ENCODE results near the gene SFT2D1. TPM values are rescaled to one million over a fixed set of nuclear protein-coding genes. Genes with fewer than 3 reads are reported as not detected.

SFT2D1 gene
- polyA plus RNA-seq, 3 donors = 48.1 to 166 (median 140) TPM

DNA sequence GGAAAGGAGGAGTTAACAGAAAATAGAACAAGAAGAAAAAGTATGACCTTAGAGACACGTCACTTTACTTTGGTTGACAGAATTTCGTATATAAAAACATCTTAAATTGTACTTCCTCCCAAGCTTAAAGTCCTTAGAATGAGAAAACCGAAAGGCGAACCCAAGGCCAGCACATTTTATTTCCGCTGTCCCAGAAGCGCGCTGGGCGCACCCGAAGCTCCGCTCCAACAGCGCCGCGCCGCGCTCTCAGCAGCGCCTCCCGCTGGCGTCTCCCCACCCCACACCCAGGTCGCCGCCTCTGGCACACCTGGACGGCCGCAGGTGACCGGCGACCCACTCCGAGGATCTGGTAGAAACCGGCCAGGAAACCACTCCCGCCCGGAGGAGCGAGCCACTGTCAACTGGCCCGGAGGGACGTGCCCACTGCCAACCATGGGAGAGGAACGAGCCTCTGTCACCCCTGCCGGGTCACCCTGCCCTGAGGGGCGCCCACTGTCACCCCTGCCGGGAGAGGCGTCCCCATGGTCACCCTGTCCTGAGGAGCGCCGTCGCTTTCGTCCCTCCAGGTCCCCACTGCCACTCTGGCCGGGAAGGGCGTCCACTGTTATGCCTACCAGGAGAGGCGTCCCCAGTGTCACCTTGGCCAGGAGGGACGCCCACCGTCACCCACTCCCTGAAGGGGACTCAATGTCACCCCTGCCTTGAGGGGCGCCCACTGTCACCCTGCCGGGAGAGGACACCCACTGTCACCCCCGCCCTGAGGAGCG is 39.6 kb upstream of the SFT2D1 start:
- Histone ChIP-seq H3K4me1 (ENCODE audit: control insufficient read depth in 1 of 2, insufficient read depth in 2 of 2, low read length in 2 of 2) (peaks cover 14 to 25% of the 10 kb centered on the region in 2 donors), H2AFZ (ENCODE audit: insufficient read depth, low read depth, low read length, poor library complexity, severe bottlenecking) (peak overlapping the region; percentile 89), H3K27me3 (ENCODE audit: control insufficient read depth in 2 of 2, insufficient read depth in 2 of 2, low read length in 2 of 2) (no peaks in the 10 kb centered on the region), H3K9ac (ENCODE audit: insufficient read depth, low read length, poor library complexity, severe bottlenecking) (peak overlapping the region; percentile 82), H3K4me2 (replicated peaks; ENCODE audit: extremely low read depth, low read length, poor library complexity, severe bottlenecking) (peak overlapping the region; percentile 100), H3K9me3 (replicated peaks in 1 of 2; ENCODE audit: control insufficient read depth in 1 of 2, insufficient read depth in 1 of 2, low read length in 2 of 2) (no peaks in the 10 kb centered on the region), H3K4me3 (replicated peaks in 1 of 3; ENCODE audit: low read depth in 2 of 3, low read length in 3 of 3) (peak overlapping the region; percentile 58 to 97 (median 89)), H4K20me1 (ENCODE audit: insufficient read depth, low read length) (peaks cover 10% of the 10 kb centered on the region), H3K79me2 (ENCODE audit: insufficient read depth, low read length) (peaks cover 48% of the 10 kb centered on the region), H3K27ac (ENCODE audit: low read depth in 1 of 2, low read length in 2 of 2) (peak overlapping the region; percentile 80 to 86), H3K36me3 (replicated peaks in 1 of 2; ENCODE audit: control insufficient read depth in 1 of 2, insufficient read depth in 2 of 2, low read length in 2 of 2) (no peaks in the 10 kb centered on the region)
- Mint-ChIP-seq H3K4me3 (peak overlapping the region; percentile 94 to 95), H3K27me3 (ENCODE audit: low read depth in 3 of 3) (no peaks in the 10 kb centered on the region), H3K36me3 (peaks cover 4% of the 10 kb centered on the region in 2 donors), H3K4me1 (peaks cover 14% of the 10 kb centered on the region), H3K9me3 (no peaks in the 10 kb centered on the region), H3K27ac (peak overlapping the region; percentile 88 to 95 (median 91))
- TF ChIP-seq, protein P1, sequence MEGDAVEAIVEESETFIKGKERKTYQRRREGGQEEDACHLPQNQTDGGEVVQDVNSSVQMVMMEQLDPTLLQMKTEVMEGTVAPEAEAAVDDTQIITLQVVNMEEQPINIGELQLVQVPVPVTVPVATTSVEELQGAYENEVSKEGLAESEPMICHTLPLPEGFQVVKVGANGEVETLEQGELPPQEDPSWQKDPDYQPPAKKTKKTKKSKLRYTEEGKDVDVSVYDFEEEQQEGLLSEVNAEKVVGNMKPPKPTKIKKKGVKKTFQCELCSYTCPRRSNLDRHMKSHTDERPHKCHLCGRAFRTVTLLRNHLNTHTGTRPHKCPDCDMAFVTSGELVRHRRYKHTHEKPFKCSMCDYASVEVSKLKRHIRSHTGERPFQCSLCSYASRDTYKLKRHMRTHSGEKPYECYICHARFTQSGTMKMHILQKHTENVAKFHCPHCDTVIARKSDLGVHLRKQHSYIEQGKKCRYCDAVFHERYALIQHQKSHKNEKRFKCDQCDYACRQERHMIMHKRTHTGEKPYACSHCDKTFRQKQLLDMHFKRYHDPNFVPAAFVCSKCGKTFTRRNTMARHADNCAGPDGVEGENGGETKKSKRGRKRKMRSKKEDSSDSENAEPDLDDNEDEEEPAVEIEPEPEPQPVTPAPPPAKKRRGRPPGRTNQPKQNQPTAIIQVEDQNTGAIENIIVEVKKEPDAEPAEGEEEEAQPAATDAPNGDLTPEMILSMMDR (IDR thresholded peaks at IDR 0.05) = peak; percentile 95
- intact Hi-C loops (cut with micrococcal nuclease) = loop anchor here (2.0 to 10.0 kb wide), 4 partner anchors 39 to 245 kb away; partner anchors contain the start of genes RPS6KA2 (in 2 of the 2) and SFT2D1 (in 1 of the 2)
- WGBS (ENCODE audit: insufficient coverage) = under 1% methylated on average over 47 of the region's 49 CpGs
- peak; percentile 62 to 68 (median 64) for DNase-seq

DNA sequence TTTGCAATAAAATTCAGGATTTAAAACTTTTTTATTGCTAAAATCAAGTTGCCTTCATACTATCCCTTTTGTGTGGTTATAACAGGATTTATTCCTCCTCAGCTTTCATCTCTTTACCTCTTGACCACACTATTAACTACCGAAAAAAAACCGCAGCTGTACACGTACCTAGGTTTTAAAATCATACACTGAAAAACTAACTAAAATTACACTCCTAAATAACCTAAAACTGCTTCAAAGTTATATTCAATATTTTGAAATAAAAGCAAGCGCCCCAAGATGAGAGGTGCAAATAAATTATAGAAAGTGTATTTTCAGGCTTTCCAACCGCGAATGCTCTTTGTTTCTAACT is 39.0 kb upstream of the SFT2D1 start:
- DNase-seq = no peak
- H3K4me3 Mint-ChIP-seq = peak overlapping the region; percentile 94 to 95
- peak overlapping the region; percentile 58 to 97 (median 89) for H3K4me3 ChIP-seq (replicated peaks in 1 of 3; ENCODE audit: low read depth in 2 of 3, low read length in 3 of 3)
- H3K27ac ChIP-seq (ENCODE audit: low read depth in 1 of 2, low read length in 2 of 2) = peak overlapping the region in 1 of 2 donors; percentile 86
- H3K9ac ChIP-seq (ENCODE audit: insufficient read depth, low read length, poor library complexity, severe bottlenecking) = no peak overlapping the region
- H2AFZ ChIP-seq (ENCODE audit: insufficient read depth, low read depth, low read length, poor library complexity, severe bottlenecking) = peak overlapping the region; percentile 89
- H4K20me1 ChIP-seq (ENCODE audit: insufficient read depth, low read length) = peaks cover 10% of the 10 kb centered on the region
- 0% methylated on average over 2 of the region's 6 CpGs for WGBS (ENCODE audit: insufficient coverage)
- no peaks in the 10 kb centered on the region for H3K9me3 ChIP-seq (replicated peaks in 1 of 2; ENCODE audit: control insufficient read depth in 1 of 2, insufficient read depth in 1 of 2, low read length in 2 of 2)
- H3K9me3 Mint-ChIP-seq = no peaks in the 10 kb centered on the region
- no peaks in the 10 kb centered on the region for H3K27me3 ChIP-seq (ENCODE audit: control insufficient read depth in 2 of 2, insufficient read depth in 2 of 2, low read length in 2 of 2)
- H3K36me3 ChIP-seq (replicated peaks in 1 of 2; ENCODE audit: control insufficient read depth in 1 of 2, insufficient read depth in 2 of 2, low read length in 2 of 2) = no peaks in the 10 kb centered on the region
- H3K27ac Mint-ChIP-seq = peak overlapping the region; percentile 88 to 95 (median 91)
- H3K27me3 Mint-ChIP-seq (ENCODE audit: low read depth in 3 of 3) = no peaks in the 10 kb centered on the region
- H3K79me2 ChIP-seq (ENCODE audit: insufficient read depth, low read length) = peaks cover 52% of the 10 kb centered on the region
- peaks cover 14% of the 10 kb centered on the region for H3K4me1 Mint-ChIP-seq
- TF ChIP-seq, protein P1 (IDR thresholded peaks at IDR 0.05) = no peak
- H3K36me3 Mint-ChIP-seq = peaks cover 4% of the 10 kb centered on the region in 2 donors
- H3K4me1 ChIP-seq (ENCODE audit: control insufficient read depth in 1 of 2, insufficient read depth in 2 of 2, low read length in 2 of 2) = peaks cover 14 to 25% of the 10 kb centered on the region in 2 donors
- peak overlapping the region; percentile 100 for H3K4me2 ChIP-seq (replicated peaks; ENCODE audit: extremely low read depth, low read length, poor library complexity, severe bottlenecking)
- intact Hi-C loops (cut with micrococcal nuclease) = loop anchor here (5.0 to 10.0 kb wide), 3 partner anchors 124 to 246 kb away; partner anchors contain the start of gene RPS6KA2 (in 2 of the 2)

Data from CD14-positive monocyte (primary cell).